GM19372 (cell line): Measurements from ENCODE around the gene CENPL.
A peak's percentile ranks its signal among the peaks of the same experiment; 100 is the strongest.
"Not testable (repeated sequence)": the region's sequence is repeated elsewhere in the genome, so short reads cannot be mapped to it uniquely, and the experiment has no call there.

Experiments
- ATAC-seq: cut with Tn5 transposase; IDR thresholded peaks from one replicate; pipeline ENCODE4 v1.9.1; 2021; ENCODE audit warnings: mild to moderate bottlenecking, low read depth, moderate library complexity; ENCODE audit not compliant: unreplicated experiment

CENPL gene

DNA sequence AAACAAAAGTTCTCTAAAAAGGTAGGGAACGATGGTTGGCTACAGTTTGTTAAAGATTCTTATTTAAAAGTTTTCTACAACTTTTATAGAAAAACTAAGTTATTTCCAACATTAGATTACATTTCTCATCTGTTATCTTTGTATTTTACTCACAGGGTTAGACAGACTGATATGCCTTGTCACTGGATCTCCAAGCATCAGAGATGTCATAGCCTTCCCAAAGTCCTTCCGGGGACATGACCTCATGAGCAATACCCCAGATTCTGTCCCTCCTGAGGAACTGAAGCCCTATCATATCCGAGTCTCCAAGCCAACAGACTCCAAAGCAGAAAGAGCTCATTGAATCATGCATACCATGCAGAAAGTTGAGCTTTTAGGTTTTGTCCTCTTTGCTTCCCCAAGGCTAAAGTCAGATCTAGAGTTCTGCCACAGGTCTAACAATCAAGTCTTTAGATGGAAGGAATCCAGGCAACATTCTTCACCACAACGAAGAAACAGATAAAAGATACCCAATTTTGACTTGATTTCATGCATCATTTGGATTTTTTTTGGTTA, 32.8 kb upstream of the CENPL start:
- no peak for ATAC-seq

- no peak for ATAC-seq
Measured at GRCh38 chr1:173856903-173857302, 32.2 kb upstream of the CENPL start.

GRCh38 chr1:173856014-173856413, 31.3 kb upstream of the CENPL start:
- ATAC-seq: no peak

GRCh38 chr1:173853074-173853473, 28.4 kb upstream of the CENPL start:
- no peak for ATAC-seq

DNA sequence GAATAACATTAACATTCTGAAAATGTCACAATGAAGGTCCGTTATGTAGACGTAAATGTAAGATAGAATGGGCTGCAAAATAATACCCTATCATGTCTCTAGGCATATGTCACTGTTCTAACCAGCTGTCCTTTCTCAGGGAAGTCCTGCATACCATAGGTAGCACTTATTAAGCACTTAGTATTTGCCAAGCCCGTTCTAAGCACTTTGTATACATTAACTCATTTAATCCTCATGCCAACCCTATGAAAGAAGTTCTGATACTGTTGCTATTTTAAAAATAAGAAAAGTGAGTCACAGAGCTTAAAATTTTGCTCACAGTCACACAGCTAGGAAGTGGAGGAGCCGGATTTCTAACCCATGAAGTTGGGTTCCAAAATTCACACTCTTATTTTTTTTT, 27.4 kb upstream of the CENPL start:
- ATAC-seq: no peak

- ATAC-seq: no peak
Measured at GRCh38 chr1:173832748-173833147, 8.1 kb upstream of the CENPL start.

DNA sequence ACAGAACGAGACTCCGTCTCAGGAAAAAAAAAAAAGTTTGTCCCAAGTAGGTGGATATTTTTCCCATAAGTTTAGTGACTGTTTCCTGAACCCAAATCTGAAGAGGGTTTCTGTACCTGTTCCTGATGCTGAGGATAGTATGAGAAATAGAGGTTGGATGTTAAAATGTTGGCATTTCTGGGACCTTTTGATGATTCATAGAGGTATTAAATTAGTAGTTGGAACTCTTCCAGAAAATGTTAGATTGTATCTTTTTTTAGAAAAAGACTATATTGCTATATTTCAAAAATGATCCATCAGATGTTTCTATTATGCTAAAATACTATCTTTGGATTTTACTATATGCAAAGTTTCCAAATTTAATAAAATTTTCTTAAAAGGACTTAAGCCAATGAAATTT, 2.9 kb upstream of the CENPL start:
- ATAC-seq: no peak

GRCh38 chr1:173823781-173824314, 835 bp downstream of the CENPL start:
- ATAC-seq: peak; percentile 33

DNA sequence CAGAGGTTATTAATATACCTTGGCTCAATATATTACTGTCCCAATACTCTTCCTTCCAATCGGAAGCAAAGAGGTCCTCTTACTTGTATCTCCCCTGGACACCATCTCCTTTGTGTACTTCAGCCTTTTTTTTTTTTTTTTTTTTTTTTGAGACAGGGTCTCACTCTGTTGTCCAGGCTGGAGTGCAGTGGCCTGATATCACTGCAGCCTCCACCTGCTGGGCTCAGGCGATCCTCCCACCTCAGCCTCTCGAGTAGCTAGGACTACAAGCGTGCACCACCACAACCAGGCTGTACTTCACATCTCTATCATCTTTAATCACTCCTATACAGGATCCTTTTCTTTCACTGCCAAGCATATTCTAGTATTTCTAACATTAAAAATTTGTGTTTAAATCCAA, 3.0 kb downstream of the CENPL start:
- no peak for ATAC-seq

- no peak for ATAC-seq
Measured at GRCh38 chr1:173818459-173818858, 6.2 kb downstream of the CENPL start.

- not testable (repeated sequence) for ATAC-seq
Measured at GRCh38 chr1:173813654-173814053, 11.0 kb downstream of the CENPL start.

GRCh38 chr1:173802961-173803360, 21.7 kb downstream of the CENPL start:
- no peak for ATAC-seq

GRCh38 chr1:173799995-173800394, 24.7 kb downstream of the CENPL start:
- ATAC-seq: not testable (repeated sequence)

DNA sequence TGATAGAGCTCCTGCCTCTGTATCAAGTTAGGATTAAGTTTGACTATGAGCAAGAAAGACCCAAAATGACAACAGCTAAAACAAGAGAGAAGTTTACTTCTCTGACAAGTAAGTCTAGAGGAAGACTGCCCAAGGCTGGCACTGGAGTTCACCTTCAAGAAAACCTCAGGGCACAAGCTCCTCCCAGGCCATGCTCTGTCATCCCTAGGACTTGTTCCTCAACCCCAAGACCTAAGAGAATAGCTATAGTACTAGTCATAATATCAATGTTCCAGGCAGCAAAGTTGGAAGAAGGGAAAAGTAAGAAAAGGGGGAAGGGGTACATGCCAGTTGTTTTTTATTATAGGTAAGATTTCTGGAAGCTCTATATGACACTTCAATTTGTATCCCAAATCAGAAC, 26.6 kb downstream of the CENPL start:
- no peak for ATAC-seq

DNA sequence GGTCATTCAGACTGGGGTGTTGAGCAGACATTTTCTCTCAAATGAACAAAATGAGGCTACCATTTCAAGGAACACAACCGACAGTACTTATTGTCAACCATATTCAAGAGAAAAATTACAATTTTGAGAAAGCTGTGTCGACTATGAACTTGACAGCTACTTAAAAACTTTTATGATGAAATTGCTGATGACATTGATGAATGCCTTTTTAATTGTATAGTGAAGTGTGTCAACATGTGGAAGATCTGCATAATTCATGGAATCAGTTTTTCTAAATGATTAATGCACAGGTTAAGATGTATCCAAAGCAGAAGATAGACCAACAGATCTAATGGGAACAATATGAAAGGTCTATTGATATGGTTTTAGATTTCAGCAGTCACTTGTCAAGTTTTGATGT, 34.8 kb downstream of the CENPL start:
- ATAC-seq: no peak

GRCh38 chr1:173784997-173785396, 39.7 kb downstream of the CENPL start:
- ATAC-seq: no peak

DNA sequence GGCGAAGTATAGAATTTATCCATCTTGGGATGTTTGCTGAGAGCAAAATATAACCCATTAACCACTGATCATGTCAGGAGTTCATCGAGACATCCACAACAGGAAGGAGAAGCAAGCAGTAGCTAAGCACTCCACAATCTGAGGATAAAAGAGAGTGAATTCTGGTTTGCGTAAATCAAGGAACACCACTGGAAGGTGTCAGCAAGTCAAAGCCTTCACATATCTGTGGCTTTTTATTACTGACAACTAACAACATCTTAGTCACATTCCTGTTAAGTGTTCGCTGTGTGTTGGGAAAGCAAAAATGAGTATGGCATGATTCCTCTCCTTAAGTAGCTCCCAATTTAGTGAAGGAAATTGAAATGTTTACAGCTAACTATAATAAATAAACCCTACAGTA, 44.7 kb downstream of the CENPL start:
- ATAC-seq: no peak

DNA sequence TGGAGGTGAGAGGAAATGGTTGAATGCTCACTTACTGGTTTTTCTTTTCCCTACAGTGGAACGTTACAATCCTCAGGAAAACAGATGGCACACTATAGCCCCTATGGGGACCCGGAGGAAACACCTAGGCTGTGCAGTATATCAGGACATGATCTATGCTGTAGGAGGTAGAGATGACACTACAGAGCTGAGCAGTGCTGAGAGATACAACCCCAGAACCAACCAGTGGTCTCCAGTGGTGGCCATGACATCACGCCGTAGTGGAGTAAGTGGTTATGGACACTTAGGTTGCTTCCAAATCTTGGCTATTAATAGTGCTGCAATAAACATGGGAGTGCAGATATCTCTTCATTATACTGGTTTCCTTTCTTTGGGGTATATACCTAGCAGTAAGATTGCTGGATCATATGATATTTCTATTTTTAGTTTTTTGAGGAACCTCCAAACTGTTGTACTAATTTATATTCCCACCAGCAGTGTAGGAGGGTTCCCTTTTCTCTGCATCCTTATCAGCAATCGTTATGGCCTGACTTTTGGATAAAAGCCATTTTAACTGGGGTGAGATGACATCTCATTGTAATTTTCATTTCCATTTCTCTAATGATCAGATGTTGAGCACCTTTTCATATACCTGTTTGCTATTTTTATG, 49.0 kb downstream of the CENPL start:
- no peak for ATAC-seq

DNA sequence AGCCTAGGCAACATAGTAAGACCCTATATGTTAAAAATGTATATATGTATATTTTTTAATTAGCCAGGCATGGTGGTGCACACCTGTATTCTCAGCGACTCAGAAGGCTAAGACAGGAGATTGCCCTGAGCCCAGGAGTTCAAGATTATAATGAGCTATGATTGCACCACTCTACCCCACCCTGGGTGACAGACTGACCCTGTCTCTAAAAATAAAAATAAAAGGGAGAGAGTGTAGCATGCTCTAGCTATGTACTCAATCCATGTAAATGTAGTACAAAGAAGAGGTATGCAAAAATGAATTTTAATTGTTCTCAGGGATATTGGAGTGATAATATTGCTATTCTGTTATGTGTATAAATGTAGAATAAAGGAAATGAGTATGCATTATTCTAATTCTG, 53.1 kb downstream of the CENPL start:
- ATAC-seq: no peak

DNA sequence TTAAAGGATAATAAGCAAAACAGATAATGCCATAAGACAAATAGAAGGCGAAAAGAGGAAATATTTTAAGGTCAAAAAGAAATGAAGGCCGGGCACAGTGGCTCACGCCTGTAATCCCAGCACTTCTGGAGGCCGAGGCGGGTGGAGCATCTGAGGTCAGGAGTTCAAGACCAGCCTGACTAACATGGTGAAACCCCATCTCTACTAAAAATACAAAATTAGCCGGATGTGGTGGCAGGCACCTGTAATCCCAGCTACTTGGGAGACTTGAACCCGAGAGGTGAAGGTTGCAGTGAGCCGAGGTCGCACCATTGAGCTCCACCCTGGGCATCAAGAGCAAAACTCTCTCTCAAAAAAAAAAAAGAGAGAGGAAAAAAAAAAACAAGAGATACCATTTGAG, 54.4 kb downstream of the CENPL start:
- not testable (repeated sequence) for ATAC-seq

GRCh38 chr1:173768827-173769226, 55.9 kb downstream of the CENPL start:
- no peak for ATAC-seq

DNA sequence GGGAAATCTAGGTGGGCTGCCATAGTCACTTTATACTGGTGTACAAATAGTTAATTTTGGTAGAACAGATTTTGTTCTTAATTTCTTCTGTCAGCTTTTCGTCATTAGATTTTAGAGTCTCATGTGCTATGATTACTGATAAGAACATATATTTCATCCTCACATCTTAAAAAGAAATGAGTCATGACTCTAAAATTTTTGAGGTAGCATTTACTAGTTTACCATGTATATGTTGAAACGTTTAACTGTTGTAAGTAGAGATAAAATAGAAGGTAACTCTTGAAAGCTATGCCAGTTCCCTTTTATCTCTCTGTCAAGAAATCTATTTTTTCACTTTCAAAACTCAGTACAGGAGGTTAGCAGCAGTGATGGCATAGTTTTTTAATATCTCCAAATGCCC, 56.5 kb downstream of the CENPL start:
- no peak for ATAC-seq
